Left lung (tissue), 10 donors: ENCODE results near the gene ZFP1. TPM values are rescaled to one million over a fixed set of nuclear protein-coding genes. Genes with fewer than 3 reads are reported as not detected.

Experiments
- ATAC-seq: fragments of 200-7000 bp; cut with Tn5 transposase; one replicate; pipeline ENCODE4 v1.9.1; 2020; ENCODE audit warnings: moderate library complexity
- DNase-seq, 4 donors: peaks; one replicate each; pipeline ENCODE4 v3.0.0-alpha.2; 2013 to 2020
- H3K27ac ChIP-seq, 2 donors: fragments of 200-600 bp; sonication (generic) in 1 of 2; one replicate each; pipeline versions ENCODE4 v1.5.0 to v1.8.0; 2020 to 2021
- H3K27me3 ChIP-seq, 2 donors: fragments of 200-600 bp; sonication (generic) in 1 of 2; one replicate each; pipeline versions ENCODE4 v1.5.0 to v1.8.0; 2020 to 2021
- H3K36me3 ChIP-seq, 2 donors: fragments of 200-600 bp; sonication (generic) in 1 of 2; one replicate each; pipeline versions ENCODE4 v1.5.0 to v1.8.0; 2020 to 2021
- H3K4me1 ChIP-seq, 2 donors: fragments of 200-600 bp; one replicate each; pipeline ENCODE4 v1.8.0; 2021
- H3K4me3 ChIP-seq, 2 donors: fragments of 200-600 bp; sonication (generic) in 1 of 2; one replicate each; pipeline versions ENCODE4 v1.5.0 to v1.8.0; 2020 to 2021; ENCODE audit warnings: mild to moderate bottlenecking in 1 of 2
- H3K9me3 ChIP-seq, 2 donors: fragments of 200-600 bp; sonication (generic) in 1 of 2; one replicate each; pipeline versions ENCODE4 v1.5.0 to v1.8.0; 2020 to 2021
- CTCF ChIP-seq, 2 donors: fragments of 200-600 bp; sonication (generic) in 1 of 2; IDR thresholded peaks; one replicate each; pipeline versions ENCODE4 v1.5.0 to v1.8.0; 2021; ENCODE audit warnings: antibody characterized with exemption in 2 of 2
- intact Hi-C, 2 donors: fragments of 100-400 bp; cut with DNase I; formaldehyde crosslinking; loops; one replicate each; pipeline versions ENCODE4 v1.11.2 to v1.14.2; 2022
- polyA plus RNA-seq, 6 donors: library from polyadenylated mRNA; unstranded; fragments of 120-200 nt; gene quantifications; one replicate each; pipeline ENCODE4 v1.2.1, GENCODE V29; 2013; ENCODE audit not compliant: insufficient read length in 6 of 6
- total RNA-seq, 2 donors: library from RNA; stranded (reverse); fragmentation: NEBNext Ultra II Directional; extraction: Animal tissue kit (Norgen Biotek cat#: 25700); gene quantifications; one replicate each; pipeline ENCODE4 v1.2.1, GENCODE V29; 2021
- donor health status: DM: no; HTN: yes; CAD: no.
- donor health status: DM: no; HTN: no; CAD: no.

Gene ZFP1
- total and polyA plus RNA-seq, 8 donors = 8.4 to 25.5 (median 22.4) TPM

GRCh38 chr16:75110637-75111513 lies 37.4 kb upstream of the ZFP1 start:
- H3K4me3 ChIP-seq = peak overlapping the region in 1 of 2 donors; percentile 2
- no peaks in the 10 kb centered on the region for H3K36me3 ChIP-seq
- no peaks in the 10 kb centered on the region for H3K9me3 ChIP-seq
- H3K27me3 ChIP-seq = peaks cover 0 to 11% of the 10 kb centered on the region in 2 donors
- peak; percentile 83 to 91 for TF ChIP-seq CTCF (IDR thresholded peaks at IDR 0.05)
- ATAC-seq (peak; percentile 86), DNase-seq (peak; percentile 89 to 93 (median 91))
- peaks cover 28 to 72% of the 10 kb centered on the region in 2 donors for H3K4me1 ChIP-seq
- intact Hi-C loops = no loop called here
- peak overlapping the region; percentile 66 to 74 for H3K27ac ChIP-seq

DNA sequence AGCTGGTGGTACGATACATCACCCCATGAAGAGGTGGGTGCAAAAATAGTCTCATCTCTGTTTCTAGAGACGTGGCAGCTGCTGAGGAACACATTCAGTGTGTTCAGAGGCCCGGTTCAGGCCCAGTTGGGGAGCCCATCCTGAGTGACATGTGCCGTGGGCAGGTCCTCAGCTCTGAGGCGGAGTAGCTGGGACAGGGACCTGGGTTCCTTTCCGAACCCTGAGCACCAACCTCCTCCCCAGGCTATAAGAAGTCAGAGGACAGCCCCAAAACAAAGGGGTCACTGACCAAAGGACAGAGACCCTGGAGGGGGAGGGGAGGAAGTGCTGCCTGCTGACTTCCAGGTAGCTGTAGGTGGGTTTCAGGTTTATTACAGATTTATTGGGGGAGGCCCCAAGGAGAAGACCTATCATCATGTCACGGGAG lies 36.8 kb upstream of the ZFP1 start:
- intact Hi-C loops = no loop called here
- TF ChIP-seq CTCF (IDR thresholded peaks at IDR 0.05) = peak in 1 of 2 donors; percentile 22
- DNase-seq (no peak), ATAC-seq (no peak)
- H3K9me3 ChIP-seq = no peaks in the 10 kb centered on the region
- peaks cover 0 to 11% of the 10 kb centered on the region in 2 donors for H3K27me3 ChIP-seq
- no peaks in the 10 kb centered on the region for H3K36me3 ChIP-seq
- H3K27ac ChIP-seq = peak overlapping the region in 1 of 2 donors; percentile 66
- H3K4me3 ChIP-seq = no peak overlapping the region
- peaks cover 28 to 72% of the 10 kb centered on the region in 2 donors for H3K4me1 ChIP-seq

GRCh38 chr16:75111961-75112733 lies 36.2 kb upstream of the ZFP1 start:
- no peaks in the 10 kb centered on the region for H3K36me3 ChIP-seq
- peak overlapping the region in 1 of 2 donors; percentile 66 for H3K27ac ChIP-seq
- H3K4me1 ChIP-seq = peaks cover 28 to 71% of the 10 kb centered on the region in 2 donors
- no peaks in the 10 kb centered on the region for H3K9me3 ChIP-seq
- H3K4me3 ChIP-seq = no peak overlapping the region
- peaks cover 0 to 11% of the 10 kb centered on the region in 2 donors for H3K27me3 ChIP-seq
- peak in 2 of 4 donors; percentile 36 to 77 for DNase-seq
- TF ChIP-seq CTCF (IDR thresholded peaks at IDR 0.05) = no peak
- intact Hi-C loops = no loop called here
- ATAC-seq = no peak

- H3K27ac ChIP-seq = no peak overlapping the region
- intact Hi-C loops = no loop called here
- no peak for TF ChIP-seq CTCF (IDR thresholded peaks at IDR 0.05)
- ATAC-seq (no peak), DNase-seq (peak in 1 of 4 donors; percentile 63)
- no peaks in the 10 kb centered on the region for H3K9me3 ChIP-seq
- H3K27me3 ChIP-seq = peaks cover 0 to 11% of the 10 kb centered on the region in 2 donors
- no peaks in the 10 kb centered on the region for H3K36me3 ChIP-seq
- peaks cover 28 to 64% of the 10 kb centered on the region in 2 donors for H3K4me1 ChIP-seq
- H3K4me3 ChIP-seq = no peak overlapping the region
Observed at GRCh38 chr16:75112734-75113491, 35.4 kb upstream of the ZFP1 start.
